ENCODE results near the gene ACOX1.

The ACOX1 gene

GRCh38 chr17:76008208-76008607, 29.2 kb upstream of the ACOX1 start:
- no peak for DNase-seq

- DNase-seq: no peak
Measured at GRCh38 chr17:76007850-76008165, 28.8 kb upstream of the ACOX1 start.

GRCh38 chr17:76007131-76007849, 28.3 kb upstream of the ACOX1 start:
- no peak for DNase-seq

- DNase-seq: no peak
Measured at GRCh38 chr17:76005263-76006149, 26.5 kb upstream of the ACOX1 start.

- DNase-seq: no peak
Measured at GRCh38 chr17:76004750-76005262, 25.8 kb upstream of the ACOX1 start.

- no peak for DNase-seq
Measured at GRCh38 chr17:76003915-76004314, 24.9 kb upstream of the ACOX1 start.

- DNase-seq: no peak
Measured at GRCh38 chr17:76002100-76002499, 23.1 kb upstream of the ACOX1 start.

GRCh38 chr17:76000755-76001521, 22.0 kb upstream of the ACOX1 start, which contains the start of gene CDK3:
Gene CDK3 (plus strand): TSS chr17:76000855. CDS start chr17:76001426, 571 bp downstream.
- DNase-seq: no peak

GRCh38 chr17:76000016-76000754, 21.2 kb upstream of the ACOX1 start:
- DNase-seq: no peak

- no peak for DNase-seq
Measured at GRCh38 chr17:75998327-75998795, 19.4 kb upstream of the ACOX1 start.

- no peak for DNase-seq
Measured at GRCh38 chr17:75996665-75997590, 18.0 kb upstream of the ACOX1 start.

- no peak for DNase-seq
Measured at GRCh38 chr17:75995385-75995925, 16.5 kb upstream of the ACOX1 start.

- no peak for DNase-seq
Measured at GRCh38 chr17:75994802-75995370, 15.9 kb upstream of the ACOX1 start.

- DNase-seq: no peak
Measured at GRCh38 chr17:75991396-75991795, 12.4 kb upstream of the ACOX1 start.

- DNase-seq: no peak
Measured at GRCh38 chr17:75987041-75987440, 8.1 kb upstream of the ACOX1 start.

- DNase-seq: no peak
Measured at GRCh38 chr17:75985986-75986385, 7.0 kb upstream of the ACOX1 start.

- no peak for DNase-seq
Measured at GRCh38 chr17:75983501-75984181, 4.7 kb upstream of the ACOX1 start.

- no peak for DNase-seq
Measured at GRCh38 chr17:75981019-75981615, 2.2 kb upstream of the ACOX1 start.
